ENCODE measurements around the gene ZNF549.
"Not testable (repeated sequence)": the region's sequence is repeated elsewhere in the genome, so short reads cannot be mapped to it uniquely, and the experiment has no call there.

Gene ZNF549

DNA sequence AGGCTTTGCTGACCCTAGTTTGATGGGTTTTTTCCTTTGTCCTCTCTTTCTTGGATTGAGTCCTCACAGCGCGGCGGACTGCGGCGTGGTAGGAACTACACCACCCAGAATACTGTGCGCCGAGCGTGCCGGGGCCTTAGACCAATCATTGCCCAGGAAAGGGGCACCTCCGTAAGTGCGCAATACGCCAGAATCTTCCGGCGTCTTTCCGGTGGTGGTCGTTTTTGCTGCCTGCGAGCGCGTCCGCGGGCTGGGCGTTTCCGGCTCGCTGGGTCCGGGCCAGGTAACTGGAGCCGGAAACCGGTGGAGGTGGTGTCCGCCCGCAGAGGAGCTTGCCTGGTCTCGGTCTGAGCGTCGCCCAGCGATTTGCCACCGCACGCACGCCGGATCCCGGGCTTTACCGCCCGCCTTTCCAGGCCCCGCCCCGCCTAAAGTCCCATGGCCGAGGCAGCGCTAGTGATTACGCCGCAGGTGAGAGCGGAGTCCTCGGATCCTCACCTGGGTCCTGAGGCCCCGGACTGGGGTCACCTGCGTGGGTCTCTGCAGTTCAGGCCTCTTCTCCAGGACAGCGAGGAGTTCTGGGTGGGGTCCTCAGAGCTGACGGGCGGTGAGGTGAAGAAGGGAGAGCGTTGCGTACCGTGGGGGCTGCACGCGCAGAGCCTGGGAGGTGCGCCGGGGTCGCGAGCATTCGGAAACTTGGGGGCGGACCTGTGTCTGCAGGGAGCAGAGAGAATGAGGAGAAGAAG is at the start of gene ZNF549:
Gene ZNF549 (plus strand): TSS at position 221 of the 746 bp plus-strand sequence. CDS start 218 bp downstream, at position 439.
- H3K4me1 Mint-ChIP-seq (ENCODE audit: low read depth), result peaks cover 21% of the 10 kb centered on the region
- no peaks in the 10 kb centered on the region for H3K27me3 Mint-ChIP-seq
- H3K36me3 Mint-ChIP-seq, result peaks cover 35% of the 10 kb centered on the region
- H3K27ac Mint-ChIP-seq, result peak within 1 kb of the TSS; percentile 52
- H3K9me3 Mint-ChIP-seq (ENCODE audit: low read depth), result peaks cover 27% of the 10 kb centered on the region
- peak within 1 kb of the TSS; percentile 92 for H3K4me3 Mint-ChIP-seq

GRCh38 chr19:57487477-57488298 is 39.5 kb upstream of the ZNF549 start, which contains the start of gene ZNF419:
TSS of gene ZNF419 (plus strand) at chr19:57487750. CDS start at chr19:57487951, 201 bp downstream.
- Mint-ChIP-seq H3K4me3 (peak within 1 kb of the TSS; percentile 81), H3K27ac (peak within 1 kb of the TSS; percentile 88), H3K4me1 (ENCODE audit: low read depth) (peaks cover 14% of the 10 kb centered on the region), H3K36me3 (peaks cover 35% of the 10 kb centered on the region), H3K9me3 (ENCODE audit: low read depth) (peaks cover 13% of the 10 kb centered on the region)
- H3K27me3 Mint-ChIP-seq, result not testable (repeated sequence)

DNA sequence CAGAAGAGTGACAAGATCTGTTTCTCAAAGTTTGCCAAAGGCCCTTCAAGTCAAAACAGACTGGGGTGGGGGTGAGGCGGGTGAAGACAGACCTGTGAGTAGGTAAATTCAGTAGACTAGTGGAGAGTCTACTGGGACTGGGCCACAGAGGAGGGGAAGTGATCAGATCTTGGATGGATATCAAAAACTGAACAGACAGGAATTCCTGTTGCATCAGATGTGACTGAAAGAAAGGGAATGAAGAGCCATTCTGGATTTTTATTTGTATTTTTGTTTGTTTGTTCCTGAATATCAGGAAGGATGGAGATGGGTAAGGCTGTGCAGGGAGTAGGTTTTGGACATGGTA is 38.9 kb upstream of the ZNF549 start:
- peaks cover 13% of the 10 kb centered on the region for H3K9me3 Mint-ChIP-seq (ENCODE audit: low read depth)
- H3K36me3 Mint-ChIP-seq, result peaks cover 41% of the 10 kb centered on the region
- H3K4me3 Mint-ChIP-seq, result peak overlapping the region; percentile 81
- H3K27ac Mint-ChIP-seq, H3K27me3 Mint-ChIP-seq: not testable (repeated sequence)
- H3K4me1 Mint-ChIP-seq (ENCODE audit: low read depth), result peaks cover 14% of the 10 kb centered on the region

DNA sequence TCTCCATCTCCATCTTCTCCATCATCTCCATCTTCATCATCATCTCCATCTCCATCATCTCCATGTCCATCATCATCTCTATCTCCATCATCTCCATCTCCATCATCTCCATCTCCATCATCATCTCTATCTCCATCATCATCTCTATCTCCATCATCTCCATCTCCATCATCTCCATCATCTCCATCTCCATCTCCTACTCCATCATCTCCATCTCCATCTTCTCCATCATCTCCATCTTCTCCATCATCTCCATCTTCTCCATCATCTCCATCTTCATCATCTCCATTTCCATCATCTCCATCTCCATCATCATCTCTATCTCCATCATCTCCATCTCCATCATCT is 27.9 kb upstream of the ZNF549 start:
- H3K4me1 Mint-ChIP-seq (ENCODE audit: low read depth), result peaks cover 24% of the 10 kb centered on the region
- H3K27ac Mint-ChIP-seq, result peak overlapping the region; percentile 74
- H3K27me3 Mint-ChIP-seq, result not testable (repeated sequence)
- peak overlapping the region; percentile 86 for H3K4me3 Mint-ChIP-seq
- H3K9me3 Mint-ChIP-seq (ENCODE audit: low read depth), result peaks cover 28% of the 10 kb centered on the region
- peaks cover 41% of the 10 kb centered on the region for H3K36me3 Mint-ChIP-seq

GRCh38 chr19:57499680-57500395 is 27.3 kb upstream of the ZNF549 start, which contains the start of gene ZNF773:
TSS of gene ZNF773 (plus strand) at chr19:57499938. CDS start at chr19:57500081, 143 bp downstream.
- H3K9me3 Mint-ChIP-seq (ENCODE audit: low read depth), result peaks cover 23% of the 10 kb centered on the region
- H3K4me1 Mint-ChIP-seq (ENCODE audit: low read depth), result peaks cover 24% of the 10 kb centered on the region
- peak within 1 kb of the TSS; percentile 86 for H3K4me3 Mint-ChIP-seq
- H3K36me3 Mint-ChIP-seq, result peaks cover 38% of the 10 kb centered on the region
- peak within 1 kb of the TSS; percentile 74 for H3K27ac Mint-ChIP-seq
- not testable (repeated sequence) for H3K27me3 Mint-ChIP-seq

DNA sequence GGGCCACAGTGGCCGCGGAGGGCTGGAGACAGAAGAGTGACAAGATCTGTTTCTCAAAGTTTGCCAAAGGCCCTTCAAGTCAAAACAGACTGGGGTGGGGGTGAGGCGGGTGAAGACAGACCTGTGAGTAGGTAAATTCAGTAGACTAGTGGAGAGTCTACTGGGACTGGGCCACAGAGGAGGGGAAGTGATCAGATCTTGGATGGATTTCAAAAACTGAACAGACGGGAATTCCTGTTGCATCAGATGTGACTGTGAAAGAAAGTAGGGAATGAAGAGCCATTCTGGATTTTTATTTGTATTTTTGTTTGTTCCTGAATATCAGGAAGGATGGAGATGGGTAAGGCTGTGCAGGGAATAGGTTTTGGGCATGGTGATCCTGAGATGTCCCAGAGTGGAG is 26.8 kb upstream of the ZNF549 start:
- peak overlapping the region; percentile 86 for H3K4me3 Mint-ChIP-seq
- H3K9me3 Mint-ChIP-seq (ENCODE audit: low read depth), result peaks cover 21% of the 10 kb centered on the region
- H3K4me1 Mint-ChIP-seq (ENCODE audit: low read depth), result peaks cover 24% of the 10 kb centered on the region
- peaks cover 38% of the 10 kb centered on the region for H3K36me3 Mint-ChIP-seq
- not testable (repeated sequence) for H3K27me3 Mint-ChIP-seq
- H3K27ac Mint-ChIP-seq, result peak overlapping the region; percentile 59

DNA sequence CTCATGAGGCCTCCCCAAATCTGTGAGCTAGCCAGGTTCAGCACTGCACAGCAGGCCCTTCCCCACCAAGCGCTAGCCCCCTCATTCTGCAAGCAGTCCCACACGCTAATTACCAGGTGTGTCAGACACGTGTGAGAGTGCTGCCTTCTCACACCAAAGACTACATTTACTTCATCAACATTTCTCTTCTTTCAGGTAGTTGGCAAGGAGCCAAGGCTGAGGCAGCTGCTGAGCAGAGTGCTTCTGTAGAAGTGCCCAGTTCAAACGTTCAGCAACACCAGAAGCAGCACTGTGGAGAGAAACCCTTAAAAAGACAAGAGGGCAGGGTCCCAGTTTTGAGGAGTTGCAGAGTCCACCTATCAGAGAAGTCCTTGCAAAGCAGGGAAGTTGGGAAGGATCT is 21.0 kb upstream of the ZNF549 start:
- H3K27me3 Mint-ChIP-seq, result no peaks in the 10 kb centered on the region
- peaks cover 13% of the 10 kb centered on the region for H3K4me1 Mint-ChIP-seq (ENCODE audit: low read depth)
- no peak overlapping the region for H3K27ac Mint-ChIP-seq
- no peak overlapping the region for H3K4me3 Mint-ChIP-seq
- peaks cover 69% of the 10 kb centered on the region for H3K36me3 Mint-ChIP-seq
- peaks cover 28% of the 10 kb centered on the region for H3K9me3 Mint-ChIP-seq (ENCODE audit: low read depth)

DNA sequence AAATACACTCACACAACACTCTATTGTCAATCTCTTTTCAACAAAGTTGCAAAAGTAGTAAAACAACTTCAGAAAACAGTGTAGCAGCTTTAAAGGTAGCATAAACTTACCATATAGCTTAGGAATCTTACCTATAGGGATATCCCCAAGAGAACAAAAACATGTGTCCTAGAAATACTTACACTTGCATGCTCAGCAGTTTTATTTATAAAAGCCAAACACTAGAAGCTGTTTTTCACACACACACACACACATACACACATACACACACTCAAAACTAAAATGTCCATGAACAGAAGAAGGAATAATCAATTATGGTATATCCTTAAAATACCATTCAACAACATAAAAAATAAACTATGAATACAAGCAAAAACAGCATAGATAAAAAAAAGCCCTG is 15.7 kb upstream of the ZNF549 start:
- no peaks in the 10 kb centered on the region for H3K4me1 Mint-ChIP-seq (ENCODE audit: low read depth)
- no peaks in the 10 kb centered on the region for H3K27me3 Mint-ChIP-seq
- H3K36me3 Mint-ChIP-seq, result peaks cover 72% of the 10 kb centered on the region
- H3K4me3 Mint-ChIP-seq, result no peak overlapping the region
- H3K9me3 Mint-ChIP-seq (ENCODE audit: low read depth), result peaks cover 45% of the 10 kb centered on the region
- H3K27ac Mint-ChIP-seq, result no peak overlapping the region

DNA sequence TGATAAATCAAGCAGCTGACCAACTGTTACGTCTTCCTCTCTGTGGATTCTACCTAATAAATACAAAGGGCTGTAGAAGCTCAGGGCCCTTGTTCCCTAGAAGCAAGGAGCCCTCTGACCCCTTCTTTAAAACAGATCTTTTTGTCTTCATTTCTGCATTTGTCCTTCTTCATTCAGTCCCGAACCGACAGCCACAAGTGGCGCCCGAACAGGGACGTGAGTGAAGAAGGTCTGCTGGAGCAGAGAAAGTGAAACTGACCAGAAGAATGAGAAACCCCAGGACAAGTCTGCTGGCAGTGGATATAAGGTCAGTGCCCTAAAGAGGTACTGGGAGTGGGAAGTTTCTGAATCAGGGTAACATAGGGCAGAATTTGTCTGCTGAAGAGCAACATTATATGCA is 14.3 kb upstream of the ZNF549 start:
- Mint-ChIP-seq H3K36me3 (peaks cover 73% of the 10 kb centered on the region), H3K27ac (no peak overlapping the region), H3K27me3 (no peaks in the 10 kb centered on the region), H3K4me3 (no peak overlapping the region), H3K9me3 (ENCODE audit: low read depth) (peaks cover 54% of the 10 kb centered on the region), H3K4me1 (ENCODE audit: low read depth) (no peaks in the 10 kb centered on the region)

- Mint-ChIP-seq H3K27me3 (no peaks in the 10 kb centered on the region), H3K36me3 (peaks cover 65% of the 10 kb centered on the region), H3K27ac (no peak overlapping the region), H3K4me1 (ENCODE audit: low read depth) (no peaks in the 10 kb centered on the region), H3K9me3 (ENCODE audit: low read depth) (peaks cover 40% of the 10 kb centered on the region), H3K4me3 (no peak overlapping the region)
These were observed 11.9 kb upstream of the ZNF549 start for GRCh38 chr19:57515255-57515654.

- H3K27ac Mint-ChIP-seq; H3K4me1 Mint-ChIP-seq (ENCODE audit: low read depth); H3K4me3 Mint-ChIP-seq; H3K27me3 Mint-ChIP-seq: not testable (repeated sequence)
- H3K9me3 Mint-ChIP-seq (ENCODE audit: low read depth), result peaks cover 36% of the 10 kb centered on the region
- peaks cover 58% of the 10 kb centered on the region for H3K36me3 Mint-ChIP-seq
These were observed 9.1 kb upstream of the ZNF549 start for GRCh38 chr19:57518021-57518420.

DNA sequence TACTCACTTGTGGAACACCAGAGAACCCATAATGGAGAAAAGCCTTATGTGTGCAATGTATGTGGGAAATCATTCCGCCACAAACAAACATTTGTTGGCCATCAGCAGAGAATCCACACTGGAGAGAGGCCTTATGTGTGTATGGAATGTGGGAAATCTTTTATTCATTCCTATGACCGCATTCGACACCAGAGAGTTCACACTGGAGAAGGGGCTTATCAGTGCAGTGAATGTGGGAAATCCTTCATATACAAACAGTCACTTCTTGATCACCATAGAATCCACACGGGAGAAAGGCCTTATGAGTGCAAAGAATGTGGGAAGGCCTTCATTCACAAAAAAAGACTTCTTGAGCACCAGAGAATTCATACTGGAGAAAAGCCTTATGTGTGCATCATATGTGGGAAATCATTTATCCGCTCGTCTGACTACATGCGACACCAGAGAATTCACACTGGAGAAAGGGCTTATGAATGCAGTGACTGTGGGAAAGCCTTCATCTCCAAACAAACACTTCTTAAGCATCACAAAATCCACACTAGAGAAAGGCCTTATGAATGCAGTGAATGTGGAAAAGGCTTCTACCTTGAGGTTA is 10.9 kb downstream of the ZNF549 start:
- no peak overlapping the region for H3K27ac Mint-ChIP-seq
- H3K27me3 Mint-ChIP-seq, result no peaks in the 10 kb centered on the region
- H3K9me3 Mint-ChIP-seq (ENCODE audit: low read depth), result peaks cover 40% of the 10 kb centered on the region
- H3K4me3 Mint-ChIP-seq, result no peak overlapping the region
- peaks cover 3% of the 10 kb centered on the region for H3K4me1 Mint-ChIP-seq (ENCODE audit: low read depth)
- H3K36me3 Mint-ChIP-seq, result peaks cover 89% of the 10 kb centered on the region

- Mint-ChIP-seq H3K27me3 (no peaks in the 10 kb centered on the region), H3K27ac (no peak overlapping the region), H3K9me3 (ENCODE audit: low read depth) (peaks cover 51% of the 10 kb centered on the region), H3K4me3 (no peak overlapping the region), H3K36me3 (peaks cover 72% of the 10 kb centered on the region), H3K4me1 (ENCODE audit: low read depth) (no peaks in the 10 kb centered on the region)
These were observed 19.4 kb downstream of the ZNF549 start for GRCh38 chr19:57546513-57546912.

- H3K4me3 Mint-ChIP-seq, result no peak overlapping the region
- no peaks in the 10 kb centered on the region for H3K27me3 Mint-ChIP-seq
- peaks cover 79% of the 10 kb centered on the region for H3K36me3 Mint-ChIP-seq
- H3K9me3 Mint-ChIP-seq (ENCODE audit: low read depth), result peaks cover 40% of the 10 kb centered on the region
- H3K4me1 Mint-ChIP-seq (ENCODE audit: low read depth), result peaks cover 3% of the 10 kb centered on the region
- H3K27ac Mint-ChIP-seq, result no peak overlapping the region
These were observed 25.3 kb downstream of the ZNF549 start for GRCh38 chr19:57552432-57552831.

All from activated naive CD8-positive, alpha-beta T cell (primary cell).